Activated naive CD4-positive, alpha-beta T cell (primary cell): ENCODE measurements around the gene TECTA.

ENCODE experiments used
- DNase-seq, 4 experiments: peaks; one replicate each; lab custom pipeline; 2025; lab: John Stamatoyannopoulos, UW

TECTA gene

DNA sequence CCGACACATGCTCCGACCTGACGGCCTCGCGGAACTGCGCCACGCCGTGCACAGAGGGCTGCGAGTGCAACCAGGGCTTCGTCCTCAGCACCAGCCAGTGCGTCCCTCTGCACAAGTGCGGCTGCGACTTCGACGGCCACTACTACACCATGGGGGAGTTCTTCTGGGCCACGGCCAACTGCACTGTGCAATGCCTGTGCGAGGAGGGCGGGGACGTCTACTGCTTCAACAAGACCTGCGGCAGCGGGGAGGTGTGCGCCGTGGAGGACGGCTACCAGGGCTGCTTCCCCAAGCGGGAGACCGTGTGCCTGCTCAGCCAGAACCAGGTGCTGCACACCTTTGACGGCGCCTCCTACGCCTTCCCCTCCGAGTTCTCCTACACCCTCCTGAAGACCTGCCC is 26.8 kb downstream of the TECTA start:
- no peak for DNase-seq

GRCh38 chr11:121129362-121130340 is 28.6 kb downstream of the TECTA start:
- DNase-seq: no peak

DNA sequence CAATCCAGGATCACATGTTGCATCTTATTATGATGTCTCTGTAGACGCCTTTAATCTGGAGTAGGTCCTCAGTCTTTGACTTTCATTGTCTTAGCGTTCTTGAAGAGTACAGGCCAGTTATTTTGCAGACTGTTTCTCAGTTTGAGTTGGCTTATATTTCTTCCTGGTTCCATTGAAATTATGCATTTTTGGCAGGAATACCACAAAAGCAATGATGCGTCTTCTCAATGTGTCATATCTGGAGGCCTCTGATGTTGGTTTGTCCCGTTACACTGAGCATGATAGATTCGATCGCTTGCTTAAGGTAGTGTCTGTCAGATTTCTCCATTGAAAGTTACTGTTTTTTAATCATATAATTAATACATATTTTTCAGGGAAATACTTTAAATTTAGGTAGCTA is 30.6 kb downstream of the TECTA start:
- no peak for DNase-seq

DNA sequence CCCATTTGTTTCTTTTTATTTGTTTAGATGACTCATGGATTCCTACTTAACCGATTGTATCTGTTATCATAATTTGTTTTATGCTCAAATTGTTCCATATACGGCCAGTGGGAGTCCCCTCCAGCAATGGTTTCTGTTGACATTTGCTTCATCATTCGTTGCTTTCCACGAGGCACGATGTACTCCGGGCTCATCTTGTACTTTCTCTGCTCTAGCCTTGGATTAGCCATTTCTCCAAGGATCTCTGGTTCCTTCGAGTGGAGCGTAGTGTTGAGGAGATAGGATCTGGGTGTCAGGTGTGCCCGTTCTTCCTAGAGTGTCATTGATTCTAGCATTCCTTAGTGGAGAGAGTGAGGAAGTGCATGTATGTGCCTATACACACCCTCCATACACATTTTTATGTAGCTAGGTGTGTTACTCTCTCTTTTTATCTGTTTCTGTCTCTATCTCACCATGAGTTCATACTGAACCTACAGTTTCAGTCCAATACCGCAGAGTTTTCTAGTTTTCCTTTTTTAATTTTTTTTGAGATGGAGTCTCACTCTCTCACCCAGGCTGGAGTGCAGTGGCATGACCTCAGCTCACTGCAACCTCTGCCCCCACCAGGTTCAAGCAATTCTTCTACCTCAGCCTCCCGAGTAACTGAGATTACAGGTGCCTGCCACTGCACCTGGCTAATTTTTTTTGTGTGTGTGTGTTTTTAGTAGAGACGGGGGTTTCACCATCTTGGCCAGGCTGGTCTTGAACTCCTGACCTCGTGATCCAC is 31.4 kb downstream of the TECTA start:
- DNase-seq: no peak

DNA sequence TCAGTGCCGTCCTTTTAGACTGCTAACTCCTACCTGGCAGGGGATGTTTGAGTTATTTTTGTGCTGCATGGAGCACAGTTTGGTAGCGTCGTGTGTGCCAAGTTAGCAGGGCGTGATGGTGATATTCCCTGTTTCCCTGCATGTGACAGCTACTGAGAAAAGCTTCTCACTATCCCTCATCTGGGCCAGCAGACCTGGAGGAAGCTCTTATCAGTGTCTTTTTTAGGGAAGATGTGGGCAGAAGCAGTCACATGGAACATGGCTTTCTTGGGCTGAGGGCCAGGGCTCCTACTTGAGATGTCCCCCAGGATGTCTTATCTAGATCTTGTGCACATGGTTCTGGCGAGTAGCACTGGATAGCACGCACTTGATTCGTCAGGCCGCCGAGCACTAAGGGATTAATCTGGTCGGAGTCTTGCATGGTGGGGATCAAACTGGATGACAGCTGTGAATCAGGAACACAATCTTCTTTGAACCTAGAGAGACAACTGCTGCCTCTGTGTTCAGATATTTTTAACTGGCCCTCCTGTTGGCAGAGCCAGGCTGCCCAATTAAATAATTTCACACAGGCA is 33.8 kb downstream of the TECTA start:
- DNase-seq: no peak

- DNase-seq: no peak
These were observed 36.0 kb downstream of the TECTA start for GRCh38 chr11:121137005-121137404.

GRCh38 chr11:121138259-121138658 is 37.2 kb downstream of the TECTA start:
- no peak for DNase-seq

- no peak for DNase-seq
These were observed 39.3 kb downstream of the TECTA start for GRCh38 chr11:121140369-121140768.

DNA sequence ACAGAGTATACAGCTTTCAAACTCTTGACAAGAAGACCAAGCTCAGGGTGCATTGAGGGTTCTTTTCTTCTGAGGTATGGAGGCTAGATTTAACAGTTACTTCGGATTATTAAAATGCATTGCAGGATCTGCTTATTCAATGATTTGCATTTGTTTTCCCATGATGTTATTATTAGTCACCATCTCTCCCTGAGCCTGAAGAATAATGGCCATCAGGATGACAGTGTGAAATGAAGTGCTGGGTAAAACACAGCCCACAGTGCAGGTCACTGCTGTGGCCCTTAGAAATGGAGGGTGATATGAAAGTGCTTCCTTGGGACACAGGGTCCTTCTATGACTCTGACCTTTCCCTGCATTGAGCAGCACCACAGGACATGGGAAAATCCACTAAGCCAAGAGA is 40.0 kb downstream of the TECTA start:
- no peak for DNase-seq

DNA sequence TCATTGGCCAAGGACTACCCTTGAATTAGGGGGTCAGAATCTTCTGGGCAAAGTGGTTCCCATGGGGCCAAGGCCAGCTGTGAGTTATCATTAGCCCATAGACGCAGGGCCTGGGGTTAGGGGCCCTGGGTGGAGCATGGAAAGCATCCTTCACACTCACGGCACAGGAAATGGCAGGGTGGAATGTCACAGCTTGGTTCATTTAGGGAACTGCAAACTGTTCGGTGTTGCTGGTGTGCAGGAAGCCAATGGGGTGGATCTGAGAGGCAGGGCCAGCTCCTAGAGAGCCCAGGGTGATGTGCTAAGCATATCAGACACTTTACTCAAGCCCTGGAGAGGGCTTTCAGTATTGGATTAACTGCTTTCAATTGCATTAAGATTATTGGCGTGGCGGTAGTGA is 42.9 kb downstream of the TECTA start:
- no peak for DNase-seq

- DNase-seq: no peak
These were observed 43.7 kb downstream of the TECTA start for GRCh38 chr11:121144723-121145122.

GRCh38 chr11:121145826-121146225 is 44.8 kb downstream of the TECTA start:
- DNase-seq: no peak

DNA sequence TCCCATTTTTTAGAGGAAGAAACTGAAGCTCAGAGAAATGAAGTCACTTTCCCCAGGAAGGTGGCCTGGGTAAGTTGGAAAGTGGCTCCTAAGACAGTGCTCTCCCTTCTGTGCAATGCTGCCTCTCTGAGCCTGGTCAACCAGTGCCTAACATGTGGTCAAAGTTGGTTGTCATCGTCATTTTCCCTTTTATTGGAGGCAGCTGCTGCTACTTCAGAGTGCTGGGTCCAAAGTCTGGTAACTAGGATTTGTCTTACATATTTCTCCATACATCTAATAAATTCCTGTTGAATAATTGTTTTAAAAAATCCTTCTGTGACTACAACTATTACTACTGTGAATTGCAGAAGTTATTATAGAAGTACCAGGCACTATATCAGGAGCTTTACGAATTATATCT is 48.1 kb downstream of the TECTA start:
- no peak for DNase-seq

GRCh38 chr11:121151207-121151688 is 50.2 kb downstream of the TECTA start:
- no peak for DNase-seq

DNA sequence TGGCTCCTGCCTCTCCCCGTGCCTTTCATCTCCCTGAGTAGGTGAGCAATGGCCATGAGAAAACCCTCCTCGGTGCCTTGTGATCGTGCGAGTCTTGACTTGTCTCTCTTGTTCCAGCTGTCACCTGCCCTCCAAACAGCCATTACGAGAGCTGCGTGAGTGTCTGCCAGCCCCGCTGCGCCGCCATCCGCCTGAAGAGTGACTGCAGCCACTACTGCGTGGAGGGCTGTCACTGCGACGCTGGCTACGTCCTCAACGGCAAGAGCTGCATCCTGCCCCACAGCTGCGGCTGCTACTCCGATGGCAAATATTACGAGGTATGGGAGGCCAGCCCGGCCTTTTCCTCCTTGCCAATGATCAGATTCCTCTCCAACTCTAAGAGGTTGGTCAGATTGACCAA is 51.7 kb downstream of the TECTA start:
- DNase-seq: no peak

DNA sequence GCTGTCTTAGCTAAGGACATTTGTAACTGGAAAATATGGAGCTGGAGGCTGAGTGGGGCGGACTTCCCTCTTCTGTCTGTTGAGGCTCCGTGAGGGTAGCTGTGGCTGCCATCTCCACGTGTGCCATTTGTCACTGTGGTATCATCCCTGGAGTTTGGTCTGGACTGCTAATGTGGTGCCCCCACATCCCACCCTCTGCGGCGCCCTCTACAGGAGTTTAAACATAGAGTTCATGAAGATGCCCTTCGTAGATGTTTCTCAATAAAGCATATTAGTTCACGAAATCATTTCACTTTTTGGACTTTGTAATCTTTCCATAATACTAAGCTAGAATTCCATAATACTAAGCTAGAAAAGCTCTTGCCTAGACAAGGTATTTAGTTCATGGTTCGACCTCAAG is 52.4 kb downstream of the TECTA start:
- DNase-seq: no peak

- no peak for DNase-seq
These were observed 53.7 kb downstream of the TECTA start for GRCh38 chr11:121154486-121155314.

DNA sequence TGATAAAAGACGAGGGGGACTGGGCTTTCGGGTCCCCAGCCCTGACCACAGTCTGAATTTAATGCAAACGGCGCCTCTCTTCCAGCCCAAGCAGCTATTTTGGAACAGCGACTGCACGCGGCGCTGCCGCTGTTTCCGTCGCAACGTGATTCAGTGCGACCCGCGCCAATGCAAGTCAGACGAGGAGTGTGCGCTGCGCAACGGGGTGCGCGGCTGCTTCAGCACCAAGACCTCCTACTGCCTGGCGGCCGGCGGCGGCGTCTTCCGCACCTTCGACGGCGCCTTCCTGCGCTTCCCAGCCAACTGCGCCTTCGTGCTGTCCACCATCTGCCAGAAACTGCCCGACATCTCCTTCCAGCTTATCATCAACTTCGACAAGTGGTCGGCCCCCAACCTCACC is 56.7 kb downstream of the TECTA start:
- DNase-seq: no peak

- no peak for DNase-seq
These were observed 58.7 kb downstream of the TECTA start for GRCh38 chr11:121159741-121160140.

GRCh38 chr11:121161349-121161917 is 60.4 kb downstream of the TECTA start:
- no peak for DNase-seq

DNA sequence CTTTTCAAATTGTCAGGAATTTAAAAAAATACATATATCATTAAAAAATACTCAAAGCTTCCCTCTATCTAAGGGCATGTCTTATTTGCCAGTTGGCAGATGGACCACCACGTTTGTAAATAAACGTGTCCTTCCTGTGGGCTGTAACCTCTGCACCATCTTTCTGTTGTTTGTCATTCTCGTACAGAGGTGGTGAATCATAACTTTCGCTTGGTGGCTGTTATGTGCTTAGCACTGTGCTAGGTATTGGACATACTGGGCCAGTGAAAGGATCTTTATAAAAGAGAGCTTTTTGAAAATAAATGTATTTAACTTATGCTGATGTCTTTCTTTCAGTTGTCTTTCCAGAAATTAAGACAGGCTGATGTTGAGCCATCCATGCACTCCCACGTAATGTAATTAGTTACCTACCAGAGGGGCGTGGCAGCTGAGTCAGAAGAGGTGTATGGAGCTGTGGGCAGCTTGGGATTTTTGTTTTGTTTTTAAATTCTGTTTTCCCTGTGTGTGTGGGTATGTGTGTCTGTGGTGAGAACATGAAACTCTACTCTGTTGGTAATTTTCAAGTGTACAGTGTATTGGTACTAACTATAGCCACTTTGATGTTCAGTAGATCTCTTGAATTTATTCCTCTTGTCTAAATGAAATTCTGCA is 62.7 kb downstream of the TECTA start:
- DNase-seq: no peak
